GM18867 (cell line): ENCODE measurements around the gene EPHX1.

ENCODE experiments used
- ATAC-seq: cut with Tn5 transposase; IDR thresholded peaks from one replicate; pipeline ENCODE4 v1.9.1; 2021; ENCODE audit warnings: mild to moderate bottlenecking, moderate library complexity; ENCODE audit not compliant: unreplicated experiment

EPHX1 gene

DNA sequence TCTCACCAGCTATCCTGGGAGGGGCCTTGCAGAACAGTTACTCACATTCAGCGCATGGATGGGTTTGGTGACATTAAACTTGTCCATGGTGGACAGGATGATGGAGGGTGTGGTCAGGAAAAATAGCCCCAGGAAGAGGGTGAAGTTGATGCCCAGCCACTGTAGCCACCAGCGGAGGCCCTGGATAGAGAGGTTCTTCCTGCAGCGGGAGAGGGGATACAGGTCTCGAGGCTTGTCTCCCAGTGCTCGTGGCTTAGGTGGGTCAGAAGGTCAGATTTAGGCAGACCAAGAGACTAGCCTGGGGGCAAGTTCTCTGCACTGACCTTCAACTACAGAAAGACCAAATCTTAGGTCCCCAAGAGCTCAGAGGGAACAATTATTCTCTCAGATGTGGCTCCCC, 49.2 kb downstream of the EPHX1 start:
- no peak for ATAC-seq

DNA sequence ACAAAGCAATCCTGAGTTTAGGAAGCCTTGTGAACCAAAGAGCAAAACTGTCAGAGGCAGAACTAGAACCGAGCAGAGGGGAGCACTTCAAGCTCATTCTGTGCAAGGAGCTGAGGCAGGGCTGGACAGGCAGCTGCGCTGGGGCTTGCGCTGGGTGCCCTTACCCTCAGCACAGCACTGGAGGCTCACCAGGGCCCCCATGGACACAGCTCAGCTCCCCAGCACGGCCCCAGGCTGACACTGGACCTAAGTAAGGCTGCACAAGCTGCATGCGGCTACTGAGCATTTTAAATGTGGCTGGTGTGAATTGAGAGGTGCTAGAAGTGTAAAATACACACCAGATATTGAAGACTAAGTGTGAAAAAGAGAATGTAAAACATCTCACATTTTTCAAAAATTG, 50.2 kb downstream of the EPHX1 start:
- ATAC-seq, result no peak

DNA sequence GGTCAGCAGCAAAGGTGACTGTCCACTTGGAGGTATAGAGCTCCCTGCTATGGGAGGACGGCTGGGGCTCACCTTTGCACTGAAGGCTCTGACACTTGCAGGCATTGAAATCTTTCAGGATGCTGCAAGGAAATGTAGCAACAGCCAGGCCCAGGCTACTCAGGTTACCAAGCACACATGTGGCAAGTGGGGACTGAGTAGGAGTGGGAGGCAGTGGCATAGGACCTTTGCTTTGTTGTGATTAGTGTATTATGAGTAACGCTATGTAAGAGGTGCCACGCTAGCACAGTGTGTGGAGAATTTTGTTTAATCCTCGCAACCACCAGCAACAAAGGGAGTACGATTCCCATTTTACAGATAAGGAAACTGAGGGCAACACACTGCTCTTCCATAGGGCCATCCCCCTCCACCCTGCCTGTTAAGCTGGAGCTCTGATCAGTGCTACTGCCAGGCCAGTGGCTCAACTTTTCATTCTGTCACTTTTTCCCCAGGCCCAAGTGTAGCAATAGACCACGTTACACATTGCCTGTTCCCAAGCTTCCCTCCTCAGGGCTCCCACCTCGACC, 51.0 kb downstream of the EPHX1 start:
- ATAC-seq, result no peak

DNA sequence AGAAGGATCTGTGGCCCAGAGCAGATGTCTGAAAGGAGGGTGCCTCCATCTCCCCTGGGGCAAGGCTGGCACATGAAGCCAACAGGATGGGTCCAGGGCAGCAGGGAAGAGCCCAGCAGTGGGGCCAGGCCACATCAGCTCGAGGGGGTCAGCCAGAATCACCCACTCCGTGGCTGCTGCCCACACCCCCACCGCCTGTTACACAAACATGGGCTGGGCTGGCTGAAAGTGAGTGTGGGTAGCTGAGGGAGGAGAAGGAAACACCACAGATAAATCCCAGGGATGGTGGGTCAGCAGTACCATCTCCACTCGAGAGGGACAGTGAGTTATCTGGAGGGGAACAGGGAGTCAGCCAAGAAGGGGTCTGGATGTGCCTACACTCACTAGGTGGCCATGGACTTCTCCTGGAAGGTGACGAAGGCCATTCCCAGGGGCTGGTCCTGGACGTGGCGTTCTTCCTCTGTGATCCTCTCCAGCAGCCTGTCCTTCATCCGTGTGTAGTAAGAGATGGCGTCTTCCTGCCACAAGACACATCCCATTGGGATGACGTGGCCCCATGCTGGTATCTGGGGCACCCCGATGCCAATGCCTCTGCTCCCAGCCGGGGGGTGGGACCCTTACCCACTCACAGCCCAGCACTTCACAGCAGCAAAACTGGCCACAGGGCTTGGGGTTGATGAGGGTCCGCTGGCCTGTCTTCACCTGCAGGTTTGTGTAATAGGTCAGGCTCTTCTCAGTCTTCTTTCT, 52.1 kb downstream of the EPHX1 start:
- no peak for ATAC-seq

DNA sequence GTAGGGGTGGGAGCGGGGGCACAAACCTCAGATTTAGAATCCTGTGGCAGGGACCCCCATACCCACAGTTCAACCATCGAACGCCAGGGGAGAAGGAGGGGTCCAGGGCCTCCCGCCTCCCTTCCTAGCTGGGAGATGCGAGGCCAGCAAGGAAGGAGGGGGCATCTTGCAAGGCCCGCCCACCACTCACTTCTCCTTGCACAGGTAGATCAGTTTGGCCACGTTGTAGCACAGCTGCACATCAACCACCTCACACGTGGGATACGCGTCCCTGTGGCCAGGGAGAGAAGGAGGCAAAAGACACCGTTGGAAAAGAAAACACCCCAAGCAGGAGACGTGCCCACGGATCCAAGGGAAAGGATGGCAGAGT, 52.6 kb downstream of the EPHX1 start:
- ATAC-seq, result no peak

DNA sequence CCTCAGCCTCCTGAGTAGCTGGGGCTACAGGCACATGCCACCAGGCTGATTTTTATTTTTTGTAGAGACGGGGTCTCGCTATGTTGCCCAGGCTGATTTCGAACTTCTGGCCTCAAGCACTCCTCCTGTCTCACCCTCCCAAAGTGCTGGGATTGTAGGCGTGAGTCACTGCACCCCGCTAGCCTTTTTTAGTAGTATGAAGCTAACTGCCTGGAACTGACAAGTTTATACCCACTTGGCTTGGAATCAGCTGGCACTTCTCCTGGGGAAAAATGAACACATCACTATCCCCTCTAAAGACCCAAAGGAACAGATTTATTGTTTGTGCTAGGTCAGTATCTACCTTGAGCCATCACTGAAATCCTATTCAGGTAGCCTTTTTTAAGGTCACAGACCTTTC, 53.2 kb downstream of the EPHX1 start:
- ATAC-seq, result no peak

DNA sequence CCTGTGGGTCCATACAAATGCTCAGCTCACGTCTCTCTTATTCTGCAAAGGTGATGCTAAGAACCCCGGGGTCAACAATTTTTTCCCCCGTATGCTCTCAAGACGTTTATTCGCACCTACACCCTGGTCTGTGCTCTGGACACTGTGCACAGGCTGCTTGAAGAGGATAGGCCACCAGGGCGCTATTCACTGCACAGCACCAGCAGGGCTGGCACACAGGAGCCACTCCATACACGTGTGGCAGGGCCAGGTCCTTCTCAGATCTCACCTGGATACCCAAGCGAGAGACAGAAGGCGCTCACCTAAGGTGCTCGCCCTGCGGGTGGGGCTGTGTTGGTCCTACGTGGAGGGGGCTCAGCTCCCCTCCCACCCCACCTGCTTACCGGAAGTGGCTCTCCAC, 55.6 kb downstream of the EPHX1 start:
- ATAC-seq, result no peak

DNA sequence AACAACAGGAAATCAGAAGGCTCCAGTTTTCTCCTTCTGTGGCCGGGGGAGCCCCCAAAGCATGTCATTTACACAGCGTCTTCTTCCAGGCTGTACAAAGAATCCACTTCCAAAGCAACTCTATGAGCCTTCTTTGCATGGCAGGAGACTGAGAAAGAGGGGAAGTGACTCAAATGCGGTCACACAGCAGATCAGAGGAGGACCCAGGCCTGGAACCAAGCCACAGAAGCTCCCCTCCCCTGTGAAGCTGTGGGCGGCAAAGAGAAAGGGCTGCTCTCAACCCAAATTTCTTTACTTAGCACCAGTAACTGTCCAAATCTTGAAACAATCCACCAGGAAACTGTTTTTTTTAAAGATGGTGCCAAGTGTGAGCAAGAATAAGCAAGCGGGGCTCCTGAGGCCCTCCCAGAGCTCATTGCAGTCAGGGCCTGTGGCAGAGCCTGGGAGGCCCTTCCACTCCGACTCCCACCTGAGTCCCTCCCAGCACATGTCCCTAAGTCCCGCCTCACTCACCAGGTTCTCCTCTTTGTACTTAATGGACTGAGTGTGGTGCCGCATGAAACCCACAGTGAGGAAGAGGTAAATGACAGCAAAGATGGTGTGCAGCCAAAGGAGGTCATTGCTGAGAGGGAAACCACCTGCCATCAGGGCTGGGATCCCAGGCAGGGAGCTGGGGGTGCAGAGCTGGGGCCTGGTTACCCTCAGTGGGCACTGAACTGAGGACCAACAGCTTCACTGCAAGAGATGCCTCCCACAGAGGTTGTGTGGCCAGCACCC, 56.3 kb downstream of the EPHX1 start:
- no peak for ATAC-seq

DNA sequence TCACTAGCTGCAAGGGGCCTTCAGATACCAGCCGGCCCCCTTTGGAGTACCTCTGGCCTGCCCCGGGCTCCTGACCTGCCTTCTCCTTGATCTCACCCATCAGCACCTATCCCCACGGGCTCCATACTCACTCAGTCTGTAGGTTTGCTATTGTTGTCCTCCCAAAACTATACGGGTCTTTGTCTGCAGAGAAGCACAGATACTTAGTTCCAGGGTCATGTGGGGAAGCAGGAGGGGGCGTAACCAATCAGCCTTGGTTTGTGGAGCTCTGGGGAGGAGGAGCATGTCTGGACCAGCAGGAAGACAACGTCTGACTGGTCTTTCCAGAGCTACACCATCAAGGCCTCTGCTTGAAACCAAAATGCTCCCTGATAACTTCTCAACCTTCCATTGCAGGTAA, 57.1 kb downstream of the EPHX1 start:
- no peak for ATAC-seq

DNA sequence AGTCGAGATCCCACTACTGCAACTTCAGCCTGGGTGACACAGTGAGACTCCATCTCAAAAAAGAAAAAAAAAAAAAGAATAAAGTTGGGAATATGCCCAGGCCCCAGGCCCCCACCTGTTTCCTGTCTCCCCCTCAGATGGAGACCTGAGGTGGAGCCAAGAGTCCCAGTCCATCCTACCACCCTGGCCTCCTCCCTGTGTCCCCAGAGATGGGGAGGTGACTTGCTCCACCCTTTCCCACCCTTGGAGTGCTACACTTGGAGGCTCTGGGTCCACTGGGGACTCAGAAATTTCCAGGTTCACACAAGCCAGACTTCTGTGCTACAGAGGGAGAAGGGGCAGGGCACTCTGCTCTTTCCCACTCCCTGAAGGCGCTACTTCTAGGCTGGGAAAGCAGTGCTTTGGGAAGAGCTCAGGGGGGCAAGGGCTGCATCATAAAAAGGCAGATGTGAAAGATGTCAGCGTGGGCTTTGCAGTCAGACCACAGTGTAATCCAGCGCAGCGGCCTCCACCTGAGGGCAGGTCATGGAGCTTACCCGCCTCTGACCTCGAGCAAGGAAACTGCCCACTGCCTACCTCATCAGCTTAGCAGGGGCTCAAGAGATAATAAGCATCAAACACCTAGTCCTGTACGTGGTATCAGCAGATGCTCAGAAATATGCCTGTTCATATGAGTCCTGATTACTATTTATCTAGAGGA, 58.9 kb downstream of the EPHX1 start:
- no peak for ATAC-seq

DNA sequence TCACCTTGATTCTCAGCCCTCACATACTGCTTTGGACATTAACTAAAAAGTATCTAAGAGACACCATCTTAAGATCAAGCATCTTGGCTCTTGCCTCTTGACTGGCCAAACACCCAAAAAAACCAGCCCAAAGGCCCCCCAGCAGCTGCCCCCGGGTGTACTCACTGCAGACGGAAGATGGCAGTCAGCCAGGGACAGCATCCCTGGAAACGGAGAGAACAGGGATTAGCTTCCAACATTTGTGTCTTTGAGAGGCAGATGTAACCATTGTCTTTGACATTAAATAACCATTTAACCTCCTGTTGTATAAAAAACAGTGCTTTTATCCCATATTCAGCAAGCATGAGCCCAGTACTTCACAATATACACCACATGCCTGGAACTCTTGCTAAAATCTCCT, 61.0 kb downstream of the EPHX1 start:
- ATAC-seq, result no peak

DNA sequence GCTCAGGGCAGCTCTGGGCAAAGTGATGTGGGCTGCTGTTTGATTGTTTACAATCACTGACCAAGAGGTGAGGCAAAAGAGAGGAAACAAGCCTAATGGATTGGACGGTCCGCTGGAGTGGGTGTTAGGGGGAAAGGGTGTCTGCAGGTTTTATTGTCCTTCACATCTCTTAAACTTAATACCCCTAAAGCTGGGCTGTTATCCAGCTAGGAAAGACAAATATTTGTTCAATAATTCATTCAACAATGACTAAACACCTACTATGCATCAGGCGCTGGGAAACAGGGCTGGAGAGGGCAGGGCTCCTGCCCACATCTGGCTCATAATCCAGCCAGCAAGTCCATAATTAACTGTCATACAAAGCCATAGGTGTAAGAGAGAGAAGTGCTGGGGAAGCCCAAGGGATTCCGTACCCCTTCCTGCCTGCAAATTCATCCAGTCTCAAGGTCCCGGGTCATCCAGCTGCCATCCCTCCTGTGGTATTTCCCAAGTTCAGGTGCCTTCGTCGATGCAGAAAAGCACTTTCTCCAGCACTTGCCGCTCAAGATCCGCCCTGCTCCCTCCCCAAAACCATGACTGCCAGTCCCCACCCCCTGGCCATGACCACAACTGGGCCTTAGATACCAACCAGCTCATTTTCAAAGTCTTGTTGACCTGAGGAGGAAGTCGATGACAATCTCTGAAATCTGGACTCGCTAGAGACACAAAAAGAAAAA, 61.6 kb downstream of the EPHX1 start:
- ATAC-seq, result no peak

DNA sequence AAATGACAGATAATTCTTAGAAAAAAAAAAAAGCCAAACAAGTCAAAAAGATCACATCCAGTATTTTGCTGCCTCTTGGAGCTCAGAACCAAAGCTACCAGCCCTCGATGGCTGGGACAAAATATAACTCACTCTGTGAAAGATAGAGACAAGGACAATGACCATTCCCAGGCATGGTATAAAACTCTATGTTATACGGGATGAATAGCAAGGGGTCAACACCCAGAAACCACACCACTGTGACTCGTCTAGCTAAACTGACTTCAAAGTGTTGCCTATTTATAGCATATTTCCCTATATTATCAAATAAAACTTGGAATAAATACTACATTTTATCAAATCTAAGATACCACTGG, 62.1 kb downstream of the EPHX1 start:
- no peak for ATAC-seq

DNA sequence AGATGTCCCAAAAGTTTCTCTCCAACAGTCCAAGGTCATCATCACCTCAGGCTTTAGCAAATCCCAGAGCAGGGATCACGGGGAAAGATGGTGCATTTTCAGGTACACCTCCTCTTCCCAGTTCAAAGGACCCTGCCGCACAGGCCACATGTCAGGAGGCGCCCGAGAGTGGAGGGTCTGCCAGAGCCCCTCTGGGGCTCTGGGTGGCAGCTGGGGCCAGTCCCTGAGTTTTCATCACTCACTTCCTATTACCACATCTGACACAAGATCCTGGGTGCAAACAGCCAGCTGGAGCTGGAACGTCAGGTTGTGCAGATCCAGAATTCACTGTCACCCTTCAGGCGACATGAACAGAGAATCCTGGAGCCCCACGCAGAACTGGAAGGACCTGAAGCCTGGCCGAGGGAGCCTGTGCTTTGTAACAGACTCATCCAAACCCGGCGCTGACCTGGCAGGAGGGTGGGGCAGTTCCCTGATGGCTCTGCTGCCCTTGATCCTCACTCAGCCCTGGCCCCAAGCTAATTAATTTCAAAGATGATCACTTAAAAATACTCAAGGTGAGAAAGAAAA, 63.4 kb downstream of the EPHX1 start:
- no peak for ATAC-seq

DNA sequence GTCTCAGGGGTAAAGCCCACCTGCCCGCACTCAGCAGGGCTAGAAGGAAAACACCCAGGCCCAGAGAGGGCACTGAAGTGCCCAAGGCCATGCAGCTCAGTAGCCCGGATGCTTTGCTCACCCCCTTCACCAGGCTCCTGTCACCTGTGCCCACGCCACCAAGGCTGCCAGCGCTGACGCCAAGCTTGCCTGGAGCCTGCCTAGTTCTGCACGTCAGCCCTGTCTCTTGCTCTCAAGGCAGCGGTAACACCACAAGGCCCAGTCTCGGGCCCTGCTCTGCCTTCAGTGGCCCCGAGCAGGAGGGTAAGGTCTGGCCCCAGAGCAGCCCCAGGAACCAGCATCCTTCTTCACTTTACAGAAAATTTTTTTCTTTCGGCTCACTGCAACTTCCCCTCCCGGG, 64.5 kb downstream of the EPHX1 start:
- ATAC-seq, result no peak

DNA sequence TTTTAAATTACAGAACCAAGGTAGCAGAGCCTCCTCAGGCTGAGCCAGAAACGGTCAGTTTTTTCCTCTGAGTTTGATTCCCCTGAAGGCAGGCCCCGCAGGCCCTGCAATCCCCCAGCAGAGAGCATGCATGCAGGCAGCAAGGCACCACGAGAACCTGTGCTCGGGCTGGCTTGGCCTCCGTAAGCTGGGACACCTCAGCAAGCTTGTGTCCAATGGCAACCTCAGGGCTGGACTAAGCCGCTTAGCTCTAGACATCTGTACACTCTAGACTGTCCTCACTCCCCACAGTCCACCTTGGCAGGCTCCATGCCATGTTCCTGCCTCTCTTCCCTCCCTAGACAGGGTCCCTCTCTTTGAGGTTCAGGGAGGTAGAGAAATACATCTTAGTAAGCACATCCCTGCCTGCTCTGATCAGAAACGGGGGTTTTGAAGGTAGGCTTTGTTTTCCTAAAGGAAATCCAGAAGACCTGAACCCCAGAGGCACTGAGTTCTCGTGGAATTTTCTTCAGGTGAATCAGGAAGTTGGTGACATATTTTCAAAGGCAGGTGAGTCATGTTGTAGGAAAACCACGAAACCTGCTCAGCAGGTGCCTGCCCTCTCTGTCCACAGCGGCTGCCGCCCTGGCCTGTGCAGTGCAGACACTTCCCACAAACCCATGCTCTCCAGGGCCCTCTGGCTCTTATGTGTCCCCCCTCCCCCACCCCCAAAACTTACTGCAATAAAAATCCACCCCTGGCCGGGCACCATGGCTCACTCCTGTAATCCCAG, 65.3 kb downstream of the EPHX1 start:
- ATAC-seq, result no peak

DNA sequence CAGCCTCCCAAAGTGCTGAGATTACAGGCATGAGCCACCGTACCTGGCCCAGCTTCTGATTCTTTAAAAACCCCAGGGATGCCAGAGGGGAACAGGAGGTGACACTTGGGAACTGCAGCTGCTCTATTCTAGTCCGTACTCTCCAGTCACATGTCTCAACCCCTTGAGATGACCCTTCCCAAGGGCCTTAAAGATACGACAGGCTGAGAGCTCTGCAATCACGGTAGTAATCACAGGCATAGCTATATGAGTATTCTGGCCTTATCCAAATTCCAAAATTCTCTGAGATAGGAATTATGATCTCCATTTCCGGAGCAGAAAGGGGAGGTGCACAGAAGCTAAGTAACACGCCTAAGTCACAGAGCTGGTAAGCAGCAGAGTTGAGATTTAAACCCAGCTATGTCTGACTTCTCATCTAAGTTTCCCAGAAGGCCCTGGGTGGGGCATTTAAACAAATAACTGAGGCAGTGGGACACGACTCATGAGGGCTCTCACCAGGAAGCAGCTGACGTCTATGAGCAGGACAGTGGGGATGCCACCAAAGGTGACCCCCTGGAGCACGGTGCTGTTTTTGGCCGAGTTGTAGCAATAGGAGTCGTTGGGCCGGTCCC, 67.1 kb downstream of the EPHX1 start:
- ATAC-seq, result no peak

DNA sequence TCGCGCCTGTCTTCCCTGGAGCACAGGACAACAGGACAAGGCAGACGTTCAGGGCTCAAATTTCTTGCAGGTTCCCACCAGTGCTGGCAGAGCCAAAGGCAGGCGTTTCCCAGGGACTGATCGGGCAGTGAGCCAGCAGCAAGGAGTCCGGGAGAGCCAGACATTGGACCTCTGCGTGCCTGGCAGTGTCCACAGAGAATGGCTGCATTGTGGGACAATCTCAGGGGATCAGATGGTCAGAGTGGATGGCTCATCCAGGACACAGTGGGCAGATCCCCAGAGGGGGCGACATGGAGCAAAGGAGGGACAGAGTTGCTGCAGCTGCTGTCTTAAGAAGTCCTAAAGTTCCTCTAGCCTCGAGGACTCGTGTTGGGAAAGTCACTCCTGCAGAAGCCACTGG, 67.7 kb downstream of the EPHX1 start:
- no peak for ATAC-seq

DNA sequence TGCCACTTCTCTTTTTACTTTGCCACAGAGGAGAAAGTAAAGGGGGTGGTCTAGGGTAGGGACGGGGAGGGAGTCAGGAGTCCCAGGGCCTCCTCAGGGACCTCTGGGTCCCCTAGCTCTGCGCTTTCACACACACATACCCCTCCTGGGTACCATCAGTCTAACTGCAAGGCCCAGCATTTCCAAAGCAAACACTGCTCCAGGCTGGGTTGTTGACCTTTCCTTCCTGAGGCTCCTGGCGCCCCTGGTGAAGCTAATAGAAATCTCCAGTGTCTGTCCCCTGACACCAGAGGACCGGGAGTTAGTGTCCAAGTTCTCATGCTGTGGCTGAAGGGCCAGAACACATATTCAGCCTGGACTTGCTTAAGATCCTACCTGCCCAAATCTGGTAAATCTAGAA, 68.4 kb downstream of the EPHX1 start:
- ATAC-seq, result no peak
